C4-2B (cell line): Measurements from ENCODE around the gene SPOCK1.

Experiments used
- ZFX ChIP-seq: fragments of 450-650 bp; IDR thresholded peaks from 2 replicates; pipeline ENCODE4 v1.6.1; 2017
- TF ChIP-seq, protein P1 (sequence below): fragments of 450-650 bp; conservative IDR thresholded peaks from 2 replicates; pipeline ENCODE4 v1.5.1; 2017; ENCODE audit warnings: mild to moderate bottlenecking

DNA sequence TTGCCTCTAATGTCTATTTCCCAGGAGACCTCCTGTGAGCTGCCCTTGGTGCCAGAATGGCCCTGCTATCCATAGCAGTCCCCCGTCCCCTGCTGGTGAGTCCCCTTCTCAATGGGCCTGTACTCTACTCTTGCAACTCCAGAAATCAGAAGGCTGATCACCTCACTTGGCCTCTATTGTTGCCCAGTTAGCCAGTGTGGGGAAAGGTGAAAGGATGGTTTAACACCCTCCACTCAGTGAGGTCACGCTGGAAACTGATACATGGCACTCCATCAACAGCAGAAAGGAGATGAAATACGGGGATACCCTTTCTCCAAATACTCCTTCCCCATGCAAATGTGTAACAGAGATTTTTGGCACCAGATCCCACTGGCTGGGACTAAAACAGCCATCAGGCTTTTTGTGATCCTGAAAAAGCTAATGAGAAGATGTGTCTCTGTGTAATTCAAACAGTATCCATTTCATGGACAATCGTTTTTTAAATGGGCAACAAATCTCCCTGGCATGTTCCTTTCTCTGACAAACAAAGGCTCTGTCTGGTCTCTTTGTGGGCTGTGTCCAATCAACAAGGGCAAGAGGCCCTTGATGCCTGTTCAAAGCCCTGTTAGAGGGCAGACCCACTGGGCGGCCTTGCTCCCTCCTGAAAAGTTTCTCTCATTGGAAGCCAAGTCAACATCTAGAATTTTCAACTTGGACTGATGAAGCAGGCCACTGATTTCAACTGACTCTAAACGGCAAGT is 343.7 kb downstream of the SPOCK1 start:
- TF ChIP-seq, protein P1, sequence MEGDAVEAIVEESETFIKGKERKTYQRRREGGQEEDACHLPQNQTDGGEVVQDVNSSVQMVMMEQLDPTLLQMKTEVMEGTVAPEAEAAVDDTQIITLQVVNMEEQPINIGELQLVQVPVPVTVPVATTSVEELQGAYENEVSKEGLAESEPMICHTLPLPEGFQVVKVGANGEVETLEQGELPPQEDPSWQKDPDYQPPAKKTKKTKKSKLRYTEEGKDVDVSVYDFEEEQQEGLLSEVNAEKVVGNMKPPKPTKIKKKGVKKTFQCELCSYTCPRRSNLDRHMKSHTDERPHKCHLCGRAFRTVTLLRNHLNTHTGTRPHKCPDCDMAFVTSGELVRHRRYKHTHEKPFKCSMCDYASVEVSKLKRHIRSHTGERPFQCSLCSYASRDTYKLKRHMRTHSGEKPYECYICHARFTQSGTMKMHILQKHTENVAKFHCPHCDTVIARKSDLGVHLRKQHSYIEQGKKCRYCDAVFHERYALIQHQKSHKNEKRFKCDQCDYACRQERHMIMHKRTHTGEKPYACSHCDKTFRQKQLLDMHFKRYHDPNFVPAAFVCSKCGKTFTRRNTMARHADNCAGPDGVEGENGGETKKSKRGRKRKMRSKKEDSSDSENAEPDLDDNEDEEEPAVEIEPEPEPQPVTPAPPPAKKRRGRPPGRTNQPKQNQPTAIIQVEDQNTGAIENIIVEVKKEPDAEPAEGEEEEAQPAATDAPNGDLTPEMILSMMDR, result no peak
- TF ChIP-seq ZFX, result no peak
